GM19438 (cell line): Measurements from ENCODE around the gene PSMC2.
"Not testable (repeated sequence)": the region's sequence is repeated elsewhere in the genome, so short reads cannot be mapped to it uniquely, and the experiment has no call there.

Source experiments
- ATAC-seq: cut with Tn5 transposase; IDR thresholded peaks from one replicate; pipeline ENCODE4 v1.9.1; 2021; ENCODE audit warnings: low read depth; ENCODE audit not compliant: unreplicated experiment

Gene PSMC2

GRCh38 chr7:103373866-103374643 lies 26.6 kb downstream of the PSMC2 start:
- no peak for ATAC-seq

- no peak for ATAC-seq
These were observed 32.0 kb downstream of the PSMC2 start for GRCh38 chr7:103379270-103379975.

GRCh38 chr7:103380395-103381191 lies 33.1 kb downstream of the PSMC2 start:
- no peak for ATAC-seq

GRCh38 chr7:103381280-103382031 lies 34.0 kb downstream of the PSMC2 start:
- ATAC-seq: no peak

GRCh38 chr7:103382032-103382402 lies 34.6 kb downstream of the PSMC2 start:
- ATAC-seq: no peak

GRCh38 chr7:103387242-103387641 lies 39.8 kb downstream of the PSMC2 start:
- ATAC-seq: no peak

GRCh38 chr7:103388469-103389140 lies 41.2 kb downstream of the PSMC2 start:
- ATAC-seq: no peak

GRCh38 chr7:103389263-103389662 lies 41.8 kb downstream of the PSMC2 start:
- no peak for ATAC-seq

- ATAC-seq: no peak
These were observed 43.7 kb downstream of the PSMC2 start for GRCh38 chr7:103391150-103391549.

- no peak for ATAC-seq
These were observed 44.5 kb downstream of the PSMC2 start for GRCh38 chr7:103391976-103392375.

- no peak for ATAC-seq
These were observed 47.1 kb downstream of the PSMC2 start for GRCh38 chr7:103394566-103394965.

GRCh38 chr7:103395071-103395470 lies 47.6 kb downstream of the PSMC2 start:
- no peak for ATAC-seq

GRCh38 chr7:103396471-103396870 lies 49.0 kb downstream of the PSMC2 start:
- ATAC-seq: no peak

GRCh38 chr7:103398483-103399127 lies 51.2 kb downstream of the PSMC2 start:
- ATAC-seq: no peak

GRCh38 chr7:103399687-103400086 lies 52.2 kb downstream of the PSMC2 start:
- ATAC-seq: not testable (repeated sequence)

GRCh38 chr7:103405789-103406613 lies 58.6 kb downstream of the PSMC2 start:
- ATAC-seq: not testable (repeated sequence)

GRCh38 chr7:103412151-103412550 lies 64.7 kb downstream of the PSMC2 start:
- ATAC-seq: no peak

GRCh38 chr7:103413407-103413806 lies 66.0 kb downstream of the PSMC2 start:
- ATAC-seq: no peak

- no peak for ATAC-seq
These were observed 70.8 kb downstream of the PSMC2 start for GRCh38 chr7:103418241-103418640.
